Measurements from ENCODE around the gene MCC. TPM values are rescaled to one million over a fixed set of nuclear protein-coding genes. Genes with fewer than 3 reads are reported as not detected.

MCC gene
- total RNA-seq, 6 donors from 2014 or later = 12.1 to 67.1 (median 21.3) TPM

DNA sequence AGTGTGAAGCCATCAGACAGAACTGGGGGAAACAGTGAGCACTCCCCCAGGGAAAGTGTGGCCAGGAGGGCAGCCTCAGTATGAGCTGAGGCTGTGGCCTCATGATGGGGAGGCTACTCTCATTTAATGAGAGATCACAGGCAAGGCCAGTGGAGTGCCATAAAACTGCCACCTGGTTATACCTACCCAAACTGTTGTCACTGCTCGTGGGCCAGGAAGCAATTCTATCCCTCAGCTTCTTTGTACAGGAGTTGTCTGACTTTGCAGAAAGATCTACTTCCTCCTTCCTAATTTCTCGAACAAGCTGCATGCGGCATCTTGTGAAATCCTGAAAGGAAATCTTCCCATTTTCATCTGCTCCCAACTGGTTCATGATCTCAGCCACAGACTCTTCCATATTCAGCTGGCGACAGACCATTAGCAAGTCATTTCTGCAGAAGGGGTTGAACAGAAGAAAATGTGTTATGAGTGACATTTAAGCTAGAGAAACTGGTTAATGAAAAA, 103.4 kb downstream of the MCC start:
- no peaks in the 10 kb centered on the region for H3K9me3 ChIP-seq
- no peak overlapping the region for H3K27ac ChIP-seq
- H3K4me3 ChIP-seq = no peak overlapping the region
- no peaks in the 10 kb centered on the region for H3K27me3 ChIP-seq
- WGBS, 2 donors = 67 to 77% methylated on average over 4 of the region's 4 CpGs
- no peaks in the 10 kb centered on the region for H3K36me3 ChIP-seq
- no peak for ATAC-seq (ENCODE audit: low FRiP score in 2 of 2)
- TF ChIP-seq, protein P1, sequence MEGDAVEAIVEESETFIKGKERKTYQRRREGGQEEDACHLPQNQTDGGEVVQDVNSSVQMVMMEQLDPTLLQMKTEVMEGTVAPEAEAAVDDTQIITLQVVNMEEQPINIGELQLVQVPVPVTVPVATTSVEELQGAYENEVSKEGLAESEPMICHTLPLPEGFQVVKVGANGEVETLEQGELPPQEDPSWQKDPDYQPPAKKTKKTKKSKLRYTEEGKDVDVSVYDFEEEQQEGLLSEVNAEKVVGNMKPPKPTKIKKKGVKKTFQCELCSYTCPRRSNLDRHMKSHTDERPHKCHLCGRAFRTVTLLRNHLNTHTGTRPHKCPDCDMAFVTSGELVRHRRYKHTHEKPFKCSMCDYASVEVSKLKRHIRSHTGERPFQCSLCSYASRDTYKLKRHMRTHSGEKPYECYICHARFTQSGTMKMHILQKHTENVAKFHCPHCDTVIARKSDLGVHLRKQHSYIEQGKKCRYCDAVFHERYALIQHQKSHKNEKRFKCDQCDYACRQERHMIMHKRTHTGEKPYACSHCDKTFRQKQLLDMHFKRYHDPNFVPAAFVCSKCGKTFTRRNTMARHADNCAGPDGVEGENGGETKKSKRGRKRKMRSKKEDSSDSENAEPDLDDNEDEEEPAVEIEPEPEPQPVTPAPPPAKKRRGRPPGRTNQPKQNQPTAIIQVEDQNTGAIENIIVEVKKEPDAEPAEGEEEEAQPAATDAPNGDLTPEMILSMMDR (IDR thresholded peaks at IDR 0.05) = no peak
- no peak for TF ChIP-seq POLR2A (IDR thresholded peaks at IDR 0.05)
- no peak for TF ChIP-seq POLR2AphosphoS5 (IDR thresholded peaks at IDR 0.05)
- no peak for TF ChIP-seq EP300 (IDR thresholded peaks at IDR 0.05)
- peaks cover 0 to 5% (median 0%) of the 10 kb centered on the region in 4 donors for H3K4me1 ChIP-seq
- no peak for DNase-seq

GRCh38 chr5:113382731-113383130, 105.5 kb downstream of the MCC start:
- H3K27ac ChIP-seq = no peak overlapping the region
- no peaks in the 10 kb centered on the region for H3K27me3 ChIP-seq
- peaks cover 6 to 11% (median 9%) of the 10 kb centered on the region in 4 donors for H3K4me1 ChIP-seq
- H3K4me3 ChIP-seq = no peak overlapping the region
- DNase-seq (no peak), ATAC-seq (ENCODE audit: low FRiP score in 2 of 2) (no peak)
- TF ChIP-seq POLR2A (IDR thresholded peaks at IDR 0.05) (no peak), POLR2AphosphoS5 (IDR thresholded peaks at IDR 0.05) (no peak), EP300 (IDR thresholded peaks at IDR 0.05) (no peak)
- TF ChIP-seq, protein P1 (IDR thresholded peaks at IDR 0.05) = no peak
- no peaks in the 10 kb centered on the region for H3K36me3 ChIP-seq
- WGBS, 2 donors = 50 to 71% methylated on average over 1 of the region's 1 CpG
- H3K9me3 ChIP-seq = no peaks in the 10 kb centered on the region

- Histone ChIP-seq H3K9me3 (no peaks in the 10 kb centered on the region), H3K36me3 (no peaks in the 10 kb centered on the region), H3K4me1 (peaks cover 6 to 11% (median 9%) of the 10 kb centered on the region in 4 donors), H3K27me3 (no peaks in the 10 kb centered on the region), H3K4me3 (no peak overlapping the region), H3K27ac (no peak overlapping the region)
- ATAC-seq (ENCODE audit: low FRiP score in 2 of 2) = no peak
- no peak for DNase-seq
- TF ChIP-seq, protein P1 (IDR thresholded peaks at IDR 0.05) = no peak
- TF ChIP-seq EP300 (IDR thresholded peaks at IDR 0.05) (no peak), POLR2AphosphoS5 (IDR thresholded peaks at IDR 0.05) (no peak), POLR2A (IDR thresholded peaks at IDR 0.05) (no peak)
Observed at GRCh38 chr5:113381791-113382190, 106.5 kb downstream of the MCC start.

GRCh38 chr5:113380807-113381326, 107.4 kb downstream of the MCC start:
- TF ChIP-seq, protein P1 (IDR thresholded peaks at IDR 0.05) = no peak
- TF ChIP-seq POLR2A (IDR thresholded peaks at IDR 0.05) (no peak), EP300 (IDR thresholded peaks at IDR 0.05) (no peak), POLR2AphosphoS5 (IDR thresholded peaks at IDR 0.05) (no peak)
- Histone ChIP-seq H3K27ac (no peak overlapping the region), H3K27me3 (no peaks in the 10 kb centered on the region), H3K9me3 (no peaks in the 10 kb centered on the region), H3K4me3 (no peak overlapping the region), H3K36me3 (no peaks in the 10 kb centered on the region), H3K4me1 (peaks cover 6 to 11% (median 9%) of the 10 kb centered on the region in 4 donors)
- DNase-seq = no peak
- ATAC-seq (ENCODE audit: low FRiP score in 2 of 2) = no peak
- whole genome bisulfite sequencing, 2 donors = 60 to 75% methylated on average over 3 of the region's 3 CpGs

Measured in upper lobe of left lung (tissue), 6 donors.